SKM-1 (cell line): ENCODE measurements around the gene LYZL6.
A peak's percentile ranks its signal among the peaks of the same experiment; 100 is the strongest.
"Not testable (repeated sequence)": the region's sequence is repeated elsewhere in the genome, so short reads cannot be mapped to it uniquely, and the experiment has no call there.

Experiments used
- DNase-seq: peaks from one replicate; lab custom pipeline; 2025; ENCODE audit not compliant: unreplicated experiment; lab: John Stamatoyannopoulos, UW

Gene LYZL6

DNA sequence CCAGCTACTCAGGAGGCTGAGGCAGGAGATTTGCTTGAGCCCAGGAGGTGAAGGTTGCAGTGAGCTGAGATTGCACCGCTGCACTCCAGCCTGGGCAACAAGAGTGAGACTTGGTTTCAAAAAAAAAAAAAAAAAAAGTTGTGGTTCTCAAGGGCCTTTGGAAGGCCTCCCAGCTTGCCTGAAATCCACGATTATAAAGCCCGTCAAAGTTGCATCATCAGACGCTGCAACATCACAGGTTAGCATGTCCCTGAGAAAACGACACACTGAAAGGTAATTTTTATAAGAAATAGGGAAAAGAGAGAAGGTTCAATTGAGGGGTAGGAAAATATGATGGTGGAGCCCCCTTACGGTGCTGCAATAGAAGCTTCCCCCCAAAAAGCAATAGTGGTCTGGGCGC is 4.6 kb upstream of the LYZL6 start:
- no peak for DNase-seq

DNA sequence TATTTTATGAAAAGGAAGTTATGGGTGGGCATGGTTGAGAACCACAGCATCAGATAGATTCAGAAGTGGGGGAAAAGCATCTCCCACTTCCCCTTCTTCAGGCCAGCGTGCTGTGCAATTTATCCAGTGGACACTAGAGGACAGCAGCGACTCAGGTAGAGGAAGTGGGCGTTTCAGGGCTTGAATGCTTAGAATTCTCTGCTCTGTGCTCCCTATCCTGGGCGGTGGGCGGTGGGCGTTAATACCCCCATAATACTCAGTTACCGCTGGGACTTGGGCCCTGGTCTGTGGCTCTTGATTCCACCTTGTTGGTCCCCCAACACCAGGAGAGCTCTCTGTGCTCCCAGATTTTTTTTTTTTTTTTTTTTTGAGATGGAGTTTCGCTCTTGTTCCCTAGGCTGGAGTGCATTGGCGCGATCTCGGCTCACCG is 3.7 kb upstream of the LYZL6 start:
- peak; percentile 45 for DNase-seq

DNA sequence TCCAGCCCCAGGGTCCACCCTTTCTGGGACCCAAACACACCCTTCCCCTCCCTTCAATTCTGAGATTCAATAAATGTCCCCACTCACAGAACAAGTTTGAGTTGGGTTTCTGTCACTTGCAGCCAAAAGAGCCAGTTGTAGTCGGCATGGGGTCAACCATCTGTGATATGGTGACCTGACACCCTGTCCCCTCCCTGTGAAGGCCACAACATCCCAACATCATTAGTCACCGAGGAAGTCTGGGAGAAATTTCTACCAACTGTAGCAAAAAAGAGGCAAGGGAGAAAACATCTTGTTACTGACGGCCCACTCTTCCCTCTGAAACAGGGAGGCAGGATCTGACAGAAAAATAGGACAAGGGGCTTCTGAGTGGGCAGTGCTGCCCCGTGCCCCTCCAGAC is 638 bp upstream of the LYZL6 start:
- DNase-seq = no peak

DNA sequence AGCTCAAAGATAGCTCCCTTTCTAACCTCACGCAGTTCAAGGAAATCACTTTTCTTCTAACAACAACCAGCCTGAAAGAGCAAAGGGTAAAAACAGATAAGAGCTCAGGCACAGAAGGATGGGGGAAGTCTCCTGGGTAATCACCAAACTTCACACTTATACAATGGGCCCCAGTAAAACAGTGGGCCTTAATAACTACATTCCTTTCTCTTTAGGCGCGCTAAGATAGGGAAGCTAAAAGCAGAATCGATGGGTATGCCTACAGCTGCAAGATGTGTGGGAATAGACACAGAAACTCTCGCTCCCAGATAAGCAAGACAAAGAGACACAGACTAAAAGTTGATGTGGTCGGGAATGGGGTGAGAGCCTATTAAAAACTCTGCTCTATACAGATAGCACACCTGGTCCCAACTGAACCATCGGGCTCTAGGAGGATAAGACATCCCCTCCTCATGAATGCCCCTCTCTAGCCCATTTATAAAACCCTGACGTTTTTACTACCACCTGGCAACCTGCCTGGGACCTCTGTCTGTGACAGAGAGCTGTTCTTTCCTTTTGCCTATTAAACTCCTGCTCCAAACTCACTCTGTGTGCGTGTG is 826 bp downstream of the LYZL6 start:
- DNase-seq = no peak

DNA sequence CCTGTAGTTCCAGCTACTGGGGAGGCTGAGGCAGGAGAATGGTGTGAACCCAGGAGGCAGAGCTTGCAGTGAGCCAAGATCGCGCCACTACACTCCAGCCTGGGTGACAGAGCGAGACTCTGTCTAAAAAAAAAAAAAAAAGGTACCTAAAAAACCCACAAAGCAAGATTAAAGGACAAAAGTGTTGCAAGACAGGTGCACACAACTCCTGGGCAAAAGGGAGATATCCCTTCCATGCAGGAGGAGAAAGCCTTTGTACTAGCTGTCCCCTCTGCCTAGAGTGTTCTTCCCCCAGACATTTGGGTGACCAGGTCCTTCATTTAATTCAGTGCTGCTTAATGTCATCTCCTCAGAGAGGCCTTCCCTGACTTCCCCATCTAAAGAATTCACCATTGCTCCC is 5.0 kb downstream of the LYZL6 start:
- not testable (repeated sequence) for DNase-seq

DNA sequence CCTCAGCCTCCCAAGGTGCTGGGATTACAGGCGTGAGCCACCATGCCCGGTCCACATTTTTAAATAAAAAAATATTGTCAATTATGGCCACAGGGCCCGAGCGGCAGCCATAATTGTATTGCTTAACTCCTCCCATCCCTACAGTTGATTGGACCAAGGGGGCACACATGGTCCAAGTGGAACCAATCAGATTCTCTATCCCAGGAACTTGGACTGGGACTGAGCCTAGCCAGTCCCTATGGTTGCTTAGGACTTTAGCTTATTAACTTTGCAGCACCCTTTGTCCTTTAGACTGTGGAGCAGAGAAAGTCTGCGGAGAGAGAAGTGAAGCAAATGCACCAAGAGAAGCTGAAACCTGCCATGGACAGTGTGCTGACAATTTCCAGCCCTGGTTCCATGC is 7.5 kb downstream of the LYZL6 start:
- no peak for DNase-seq

DNA sequence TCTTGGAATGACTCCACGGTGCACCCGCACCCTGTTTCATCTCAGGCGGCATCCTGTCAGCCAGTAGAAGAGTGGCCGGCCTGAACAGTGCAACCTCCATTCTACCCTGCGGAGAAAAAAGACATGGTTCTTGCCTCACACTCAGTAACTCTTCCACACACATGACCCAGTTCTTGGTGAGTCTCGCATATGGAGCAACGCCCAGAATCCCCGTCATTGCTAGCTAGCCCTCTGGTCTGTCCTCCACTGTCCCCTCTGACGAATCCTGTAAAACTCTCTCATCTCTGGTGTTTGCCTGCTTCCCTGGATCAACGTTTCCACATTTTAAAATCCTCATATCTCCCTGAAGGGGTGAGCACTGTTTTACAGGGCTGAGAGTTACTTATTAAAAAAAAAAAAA is 8.8 kb downstream of the LYZL6 start:
- DNase-seq = no peak

DNA sequence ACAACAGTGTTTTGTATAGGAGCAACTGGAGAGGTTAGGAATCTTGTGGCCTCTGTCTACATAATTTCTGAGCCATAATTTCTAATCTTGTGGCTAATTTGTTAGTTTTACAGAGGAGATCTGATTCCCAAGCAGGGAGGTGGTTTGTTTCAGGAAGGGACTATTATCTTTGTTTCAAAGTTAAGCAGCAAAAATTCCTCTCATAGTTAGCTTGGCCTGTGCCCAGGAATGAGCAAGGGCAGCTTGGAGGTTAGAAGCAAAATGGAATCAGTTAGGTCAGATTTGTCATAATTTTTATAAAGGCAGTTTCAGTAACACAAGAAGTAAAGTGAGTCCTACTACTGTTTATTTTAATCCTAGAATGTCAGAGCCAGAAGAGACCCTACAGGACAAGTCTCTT is 10.9 kb downstream of the LYZL6 start:
- no peak for DNase-seq

DNA sequence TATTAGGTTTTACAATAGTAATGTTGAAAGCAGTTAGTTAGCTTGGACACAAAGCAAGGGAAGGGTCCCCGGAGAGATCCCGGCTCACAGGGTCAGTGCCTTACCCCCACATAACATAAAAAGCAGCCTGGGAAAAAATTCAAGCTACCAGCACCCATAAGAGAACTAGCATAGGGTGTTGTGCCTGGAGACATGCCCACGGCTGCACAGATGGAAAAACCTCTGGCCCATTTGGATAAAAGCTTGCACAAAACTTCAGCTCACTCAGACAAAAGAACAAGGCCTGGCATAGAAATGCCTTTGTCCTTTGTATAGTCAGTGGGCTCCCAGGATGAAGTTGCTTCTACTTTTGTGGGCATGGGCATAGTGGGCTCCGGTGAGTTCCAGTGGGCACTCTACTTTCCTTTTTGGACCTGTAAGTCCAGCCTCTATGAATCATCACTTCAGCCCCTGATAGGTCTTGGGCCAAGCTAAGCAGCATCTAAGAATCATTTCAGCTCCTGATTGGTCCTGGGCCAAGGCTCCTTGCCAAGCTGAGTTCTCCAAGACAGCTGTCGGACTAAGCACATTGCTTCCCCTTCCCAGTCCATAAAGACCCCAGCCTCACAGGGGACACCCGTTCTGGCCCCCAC is 11.6 kb downstream of the LYZL6 start:
- DNase-seq = no peak

DNA sequence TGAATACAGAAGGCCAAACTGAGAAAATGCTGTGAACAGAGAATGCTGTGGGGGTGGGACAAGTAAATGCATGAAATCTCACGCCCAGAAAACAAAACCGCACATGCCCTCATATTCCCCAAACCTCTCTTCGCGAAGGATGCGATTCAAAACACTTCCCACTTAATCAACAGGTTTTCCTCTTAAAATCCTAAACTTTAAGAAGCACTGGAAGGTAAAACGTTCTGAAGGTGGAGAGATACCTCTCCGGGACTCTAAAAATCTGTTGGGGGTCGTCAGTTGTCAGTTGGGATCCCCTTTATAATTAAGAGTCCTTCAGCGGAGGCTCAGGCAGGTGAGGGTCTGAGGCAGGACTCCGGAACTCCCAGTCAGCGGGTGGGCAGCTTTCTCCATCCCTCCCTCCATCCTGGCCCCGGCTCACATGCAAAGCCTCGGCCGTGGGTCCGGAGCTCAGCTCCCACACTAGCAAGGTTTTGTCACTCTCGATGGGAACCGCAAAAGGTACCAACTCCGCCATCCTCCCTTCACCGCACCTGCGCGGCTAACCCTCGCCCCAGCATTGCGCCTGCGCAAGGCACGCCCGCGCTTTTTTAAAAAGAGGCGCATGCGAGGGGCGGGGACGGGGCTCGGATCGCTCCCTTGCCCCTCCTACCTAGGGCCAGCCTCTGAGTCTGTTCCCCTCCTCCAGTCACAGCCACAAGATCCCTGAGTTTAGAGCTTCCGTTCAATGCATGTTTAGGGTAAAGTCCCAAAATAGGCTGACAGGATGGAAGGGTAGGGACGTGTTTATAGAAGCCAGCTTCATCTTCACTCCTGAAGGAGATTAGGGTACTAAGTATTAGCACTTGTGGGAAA is 13.1 kb downstream of the LYZL6 start, which contains the start of gene RDM1:
RDM1 (minus strand) TSS at position 563 of the 855 bp plus-strand sequence; CDS start at position 517, 46 bp downstream.
- peak; percentile 65 for DNase-seq

DNA sequence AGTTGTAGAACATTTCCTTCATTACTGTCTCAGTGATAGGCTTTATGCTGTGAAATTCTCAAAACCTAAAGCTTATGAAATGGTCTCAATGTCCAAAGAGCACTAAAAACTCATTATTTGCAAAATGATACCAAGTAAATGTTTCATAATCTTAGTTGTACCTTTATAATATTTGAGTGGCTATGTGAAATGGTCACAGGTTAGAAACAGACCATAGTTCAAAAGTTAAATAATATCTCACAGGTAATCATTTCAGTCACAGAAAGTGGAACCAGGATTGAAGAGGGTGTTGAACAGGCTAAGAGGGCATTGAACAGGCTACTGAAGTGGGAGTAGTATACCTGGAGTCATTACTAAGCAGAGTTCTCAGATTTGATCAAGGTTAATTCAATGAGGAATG is 15.8 kb downstream of the LYZL6 start:
- DNase-seq = no peak

DNA sequence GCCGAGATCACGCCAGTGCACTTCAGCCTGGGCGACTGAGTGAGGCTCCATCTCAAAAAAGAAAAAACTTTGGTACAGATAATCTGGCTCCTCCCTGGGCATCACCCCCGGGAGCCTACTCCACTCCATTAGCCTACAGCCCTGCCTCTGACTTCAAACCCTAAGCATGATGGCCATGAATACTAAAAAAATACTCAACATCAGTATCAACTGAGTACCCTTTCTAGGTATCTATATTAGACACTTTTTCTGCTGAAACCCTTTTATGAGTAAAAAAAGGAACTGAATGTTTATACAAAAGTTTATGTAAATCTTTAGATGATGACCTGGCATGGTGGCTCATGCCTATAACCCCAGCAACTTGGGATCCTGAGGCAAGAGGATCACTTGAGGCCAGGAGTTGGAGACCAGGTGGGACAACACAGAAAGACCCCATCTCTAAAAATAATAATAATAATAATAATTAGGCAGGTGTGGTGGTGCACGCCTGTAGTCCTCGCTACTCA is 19.9 kb downstream of the LYZL6 start:
- DNase-seq = no peak

DNA sequence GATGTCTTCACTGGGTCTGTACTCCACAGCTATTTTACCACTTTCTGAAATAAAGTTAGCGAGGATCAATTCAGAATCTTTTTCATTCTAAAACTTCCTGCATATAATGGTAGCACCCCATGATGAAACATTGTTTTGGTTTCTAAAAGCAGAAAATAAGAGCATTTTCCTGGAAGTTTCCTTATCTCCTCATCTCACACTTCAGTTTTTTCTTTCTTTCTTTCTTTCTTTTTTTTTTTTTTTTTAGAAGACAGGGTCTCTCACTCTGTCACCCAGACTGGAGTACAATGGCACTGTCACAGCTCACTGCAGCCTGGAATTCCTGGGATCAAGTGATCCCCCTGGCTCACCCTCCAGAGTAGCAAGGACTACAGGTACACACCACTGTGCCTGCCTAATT is 23.3 kb downstream of the LYZL6 start:
- DNase-seq = no peak

DNA sequence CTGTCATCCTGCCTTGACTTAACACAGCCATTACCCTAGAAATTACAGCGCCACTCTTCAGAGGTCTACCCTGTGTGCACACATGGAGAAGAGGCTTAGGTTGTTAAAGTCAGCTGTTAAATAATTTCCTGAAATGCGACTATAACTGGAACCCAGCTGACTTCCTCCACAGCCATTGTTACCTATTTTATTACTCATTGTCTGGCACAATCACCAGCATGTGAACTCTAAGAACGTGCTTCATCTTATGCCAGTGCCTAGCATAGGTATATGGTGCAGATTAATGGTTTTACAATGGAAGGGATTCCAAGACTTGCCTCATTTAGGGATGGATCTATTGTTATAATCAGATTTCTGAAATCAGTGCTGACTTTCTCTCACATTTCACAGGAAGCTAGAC is 24.8 kb downstream of the LYZL6 start:
- DNase-seq = no peak

DNA sequence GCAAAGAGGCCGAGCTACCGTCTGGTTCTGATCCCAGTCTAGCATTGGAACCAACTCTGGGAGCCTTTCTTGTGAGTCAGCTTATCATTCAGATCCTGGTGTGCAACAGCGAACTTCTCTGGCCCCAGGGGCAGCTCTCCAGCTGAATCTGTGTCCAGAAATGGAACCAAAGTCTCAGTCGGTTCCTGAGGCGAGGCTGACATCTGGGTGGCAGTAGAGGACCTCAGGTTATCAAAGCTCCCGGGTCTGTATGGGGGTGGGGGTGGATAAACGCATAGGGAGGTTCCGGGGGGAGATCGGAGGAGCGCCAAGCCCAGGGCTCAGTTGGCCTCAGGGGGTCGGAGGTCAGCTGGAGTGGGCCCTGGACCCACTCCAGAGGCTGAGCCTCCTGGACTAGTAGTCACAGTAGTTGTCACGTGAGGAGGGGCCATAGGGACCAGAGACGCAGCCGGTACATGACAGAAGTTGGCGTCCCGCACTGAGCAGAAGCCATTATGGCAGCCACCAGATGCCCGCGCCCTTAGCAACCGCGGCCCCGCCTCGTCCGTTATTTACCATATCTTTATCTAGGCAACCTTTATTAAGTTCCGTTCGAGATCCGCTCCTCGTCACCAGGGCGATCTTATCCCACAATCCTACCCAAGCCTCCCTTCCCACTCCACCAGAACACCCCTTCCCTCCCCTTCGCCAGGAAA is 25.8 kb downstream of the LYZL6 start:
- DNase-seq = no peak

DNA sequence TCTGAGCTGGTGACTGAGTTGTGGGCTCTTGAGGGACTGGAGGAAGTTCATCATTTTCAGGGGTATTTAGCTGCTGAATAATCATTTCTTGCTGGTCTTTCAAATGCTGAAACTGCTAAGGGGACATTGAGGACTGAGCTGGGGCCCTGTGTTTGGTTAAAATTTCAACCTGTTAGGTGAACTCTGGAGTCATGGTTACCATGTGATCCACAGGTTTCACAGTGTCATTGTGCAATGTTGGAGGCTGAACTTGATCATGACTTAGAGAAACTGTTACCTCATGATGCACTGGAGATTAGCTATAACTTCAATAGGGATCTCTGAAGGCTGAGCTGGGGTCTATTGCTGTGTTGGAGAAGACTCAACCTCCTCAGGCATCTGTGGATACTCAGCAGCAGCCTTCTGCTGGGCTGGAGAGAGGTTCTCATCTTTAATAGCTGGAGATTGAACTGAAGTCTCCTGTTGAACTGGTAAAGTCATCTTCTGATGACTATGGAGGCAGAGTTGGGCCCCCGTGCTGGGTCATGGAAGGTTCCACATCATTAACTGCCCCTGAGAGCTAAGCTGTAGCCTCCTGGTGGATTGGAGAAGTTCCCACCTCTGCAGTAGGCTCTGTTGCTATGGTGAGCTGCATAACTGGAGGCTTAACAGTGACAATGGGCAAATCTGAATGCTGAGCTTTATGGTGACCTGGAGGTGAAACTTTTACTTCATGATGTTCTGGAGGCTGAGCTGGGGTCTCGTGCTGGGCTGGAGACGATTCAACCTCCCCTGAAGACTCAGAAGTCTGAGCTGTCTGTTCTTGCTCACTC is 28.2 kb downstream of the LYZL6 start:
- DNase-seq = no peak

DNA sequence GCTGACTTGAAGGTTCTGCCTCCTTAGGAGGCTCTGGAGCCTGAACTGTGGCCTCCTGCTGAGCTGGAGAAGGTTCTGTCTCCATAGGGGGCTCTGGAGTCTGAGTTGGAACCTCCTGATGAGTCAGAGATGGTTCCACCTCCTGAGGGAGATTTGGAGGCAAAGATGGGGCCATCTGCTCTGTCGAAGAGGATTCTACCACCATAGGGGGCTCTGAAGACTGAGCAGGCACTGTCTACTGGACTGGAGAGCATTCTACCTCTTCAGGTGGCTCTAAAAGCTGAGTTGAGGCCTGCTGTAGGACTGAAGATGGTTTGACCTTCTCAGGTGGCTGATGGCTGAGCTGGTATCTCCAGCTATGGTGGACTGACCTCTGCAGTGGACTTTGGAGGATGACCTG is 29.2 kb downstream of the LYZL6 start:
- no peak for DNase-seq

DNA sequence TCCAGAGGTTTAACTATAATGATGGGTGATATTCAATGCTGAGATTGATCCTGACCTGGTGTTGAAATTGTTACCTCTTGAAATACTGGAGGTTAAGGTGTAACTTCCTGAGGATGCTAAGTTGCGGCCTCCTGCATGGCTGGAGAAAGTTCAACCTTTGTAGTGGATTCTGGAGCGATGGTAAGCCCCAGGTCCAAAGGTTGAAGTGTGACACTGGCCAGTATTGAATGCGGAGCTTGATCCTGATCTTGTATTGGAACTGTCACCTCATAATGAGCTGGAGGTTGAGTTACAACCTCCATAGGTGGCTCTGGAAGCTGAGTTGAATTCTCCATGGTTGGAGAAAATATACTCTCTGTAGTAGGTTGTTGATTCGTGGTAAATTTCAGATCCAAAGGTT is 29.9 kb downstream of the LYZL6 start:
- DNase-seq = no peak

DNA sequence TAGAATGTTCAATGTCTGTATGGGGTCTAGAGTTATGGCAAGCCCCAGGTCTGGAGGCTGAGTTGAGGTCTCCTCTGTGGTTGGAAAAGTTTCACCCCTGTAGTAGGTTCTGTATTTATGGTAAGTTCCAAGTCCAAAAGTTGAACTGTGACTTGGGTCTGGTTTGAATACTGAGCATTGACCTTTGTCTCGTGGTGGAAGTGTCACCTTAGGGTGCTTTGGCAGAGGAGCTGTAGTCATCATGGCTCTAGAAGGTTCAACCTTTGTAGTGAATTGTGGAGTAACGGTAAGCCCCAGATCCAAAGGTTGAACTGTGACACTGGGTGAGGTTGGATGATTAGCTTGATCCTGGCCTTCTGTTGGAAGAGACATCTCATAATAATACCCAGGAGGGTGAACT is 30.6 kb downstream of the LYZL6 start:
- no peak for DNase-seq

DNA sequence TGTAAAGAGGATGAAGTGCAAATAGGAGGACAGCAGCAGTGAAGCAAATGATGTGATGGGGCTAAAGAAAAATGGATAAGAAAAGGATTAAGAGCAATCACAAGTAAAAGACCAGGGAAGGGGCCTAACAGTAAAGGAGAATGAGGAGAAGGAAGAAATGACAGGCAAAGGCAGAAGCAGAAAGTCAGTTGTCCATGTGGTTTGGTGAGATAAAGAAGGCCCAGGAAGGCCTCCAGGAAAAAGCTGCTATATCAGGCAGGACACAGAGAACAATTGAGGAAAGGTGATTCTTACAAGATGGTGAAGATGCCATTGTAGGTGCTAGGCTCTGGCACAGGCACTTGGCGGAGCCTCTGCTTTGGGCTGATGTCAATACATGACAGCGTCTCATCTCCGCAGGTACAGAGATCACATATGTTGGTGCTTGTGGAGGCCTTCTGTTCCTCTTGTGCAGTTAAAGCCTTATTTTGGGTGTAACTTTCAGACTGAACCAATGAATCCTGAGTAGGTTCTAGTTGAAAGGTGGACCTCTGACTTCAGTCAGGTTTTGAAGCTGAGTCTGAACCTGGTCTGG is 31.1 kb downstream of the LYZL6 start:
- DNase-seq = no peak
